ENCODE data around the gene ARHGAP26.

- no peak for TF ChIP-seq CTCF (IDR thresholded peaks at IDR 0.05)
- TF ChIP-seq POLR2A (IDR thresholded peaks at IDR 0.05): no peak
These were observed 452.4 kb downstream of the ARHGAP26 start for GRCh38 chr5:143222287-143223231.
